GM12874 (cell line): ENCODE results near the gene APOL1.

ENCODE experiments used
- TF ChIP-seq, protein P1 (sequence below): IDR thresholded peaks from 2 replicates; pipeline ENCODE4 v1.5.1; 2011; ENCODE audit warnings: low read depth, mild to moderate bottlenecking, control low read depth, low read length, moderate library complexity; ENCODE audit not compliant: insufficient read depth

APOL1 gene

DNA sequence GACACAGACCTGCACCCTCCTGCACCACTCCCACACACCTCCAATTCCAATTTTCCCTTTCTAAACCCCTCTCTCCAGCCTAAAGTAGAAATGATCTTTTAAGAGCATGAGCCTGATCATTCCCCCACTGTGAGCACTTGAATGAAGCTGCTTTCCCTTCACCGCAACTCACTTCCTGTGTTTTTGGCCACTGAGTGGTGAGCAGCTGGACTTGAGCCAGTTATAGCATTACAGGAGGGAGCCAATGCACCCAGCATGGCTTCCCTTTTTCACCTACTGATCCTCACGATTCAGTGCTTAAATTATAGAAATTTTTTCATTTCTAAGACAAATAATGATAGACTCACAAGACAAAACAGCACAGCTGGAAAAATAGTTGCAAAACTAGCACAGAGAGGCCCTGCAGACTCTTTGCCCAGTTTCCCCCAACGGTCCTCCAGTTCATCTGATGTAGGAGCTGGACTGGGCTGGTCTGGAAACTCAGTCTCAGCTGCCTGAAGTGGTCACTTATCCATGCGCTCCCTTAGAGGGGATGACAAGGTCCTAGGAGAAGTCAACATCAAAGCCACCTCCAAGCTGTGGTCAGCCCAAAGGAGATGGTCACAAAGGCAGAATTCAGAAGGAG, 41.6 kb upstream of the APOL1 start:
- TF ChIP-seq, protein P1, sequence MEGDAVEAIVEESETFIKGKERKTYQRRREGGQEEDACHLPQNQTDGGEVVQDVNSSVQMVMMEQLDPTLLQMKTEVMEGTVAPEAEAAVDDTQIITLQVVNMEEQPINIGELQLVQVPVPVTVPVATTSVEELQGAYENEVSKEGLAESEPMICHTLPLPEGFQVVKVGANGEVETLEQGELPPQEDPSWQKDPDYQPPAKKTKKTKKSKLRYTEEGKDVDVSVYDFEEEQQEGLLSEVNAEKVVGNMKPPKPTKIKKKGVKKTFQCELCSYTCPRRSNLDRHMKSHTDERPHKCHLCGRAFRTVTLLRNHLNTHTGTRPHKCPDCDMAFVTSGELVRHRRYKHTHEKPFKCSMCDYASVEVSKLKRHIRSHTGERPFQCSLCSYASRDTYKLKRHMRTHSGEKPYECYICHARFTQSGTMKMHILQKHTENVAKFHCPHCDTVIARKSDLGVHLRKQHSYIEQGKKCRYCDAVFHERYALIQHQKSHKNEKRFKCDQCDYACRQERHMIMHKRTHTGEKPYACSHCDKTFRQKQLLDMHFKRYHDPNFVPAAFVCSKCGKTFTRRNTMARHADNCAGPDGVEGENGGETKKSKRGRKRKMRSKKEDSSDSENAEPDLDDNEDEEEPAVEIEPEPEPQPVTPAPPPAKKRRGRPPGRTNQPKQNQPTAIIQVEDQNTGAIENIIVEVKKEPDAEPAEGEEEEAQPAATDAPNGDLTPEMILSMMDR: no peak

DNA sequence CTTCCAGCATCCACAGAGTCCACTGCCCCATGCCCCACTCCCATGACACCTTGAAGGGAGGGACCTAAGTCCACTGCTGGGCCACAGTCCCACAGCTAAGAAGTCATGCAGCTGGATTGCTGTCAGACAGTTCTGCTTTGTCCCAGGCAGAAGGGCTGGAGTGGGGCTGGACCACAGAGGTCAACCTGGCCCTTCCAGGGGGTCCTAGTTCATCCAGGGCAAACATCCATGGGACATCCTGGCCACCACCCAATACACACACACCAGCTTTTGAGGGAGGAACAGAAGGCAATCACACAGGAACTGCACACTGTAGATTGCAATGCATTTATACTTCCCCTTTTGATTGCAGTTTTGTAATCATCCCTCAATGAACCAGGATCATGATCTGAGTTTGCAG, 40.0 kb upstream of the APOL1 start:
- TF ChIP-seq, protein P1: no peak

DNA sequence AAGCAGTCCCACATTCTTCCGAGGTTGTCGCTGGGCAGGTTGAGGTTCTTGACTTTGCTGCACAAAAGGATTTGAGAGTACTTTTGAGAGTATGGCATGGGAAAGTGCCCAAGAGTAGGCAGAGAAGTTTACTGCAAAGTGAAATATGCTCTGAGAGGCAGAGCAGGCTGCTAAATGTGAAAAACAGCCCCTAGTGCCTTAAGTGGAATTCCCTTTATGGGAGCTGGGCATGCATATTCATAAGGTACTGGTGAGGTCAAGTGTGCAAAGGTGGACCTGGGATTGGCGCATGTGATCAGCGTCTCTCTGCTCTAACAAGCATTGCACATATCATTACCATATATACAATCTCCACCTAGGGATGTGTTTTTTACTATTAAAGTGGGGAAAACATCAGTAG, 39.3 kb upstream of the APOL1 start:
- TF ChIP-seq, protein P1: no peak

DNA sequence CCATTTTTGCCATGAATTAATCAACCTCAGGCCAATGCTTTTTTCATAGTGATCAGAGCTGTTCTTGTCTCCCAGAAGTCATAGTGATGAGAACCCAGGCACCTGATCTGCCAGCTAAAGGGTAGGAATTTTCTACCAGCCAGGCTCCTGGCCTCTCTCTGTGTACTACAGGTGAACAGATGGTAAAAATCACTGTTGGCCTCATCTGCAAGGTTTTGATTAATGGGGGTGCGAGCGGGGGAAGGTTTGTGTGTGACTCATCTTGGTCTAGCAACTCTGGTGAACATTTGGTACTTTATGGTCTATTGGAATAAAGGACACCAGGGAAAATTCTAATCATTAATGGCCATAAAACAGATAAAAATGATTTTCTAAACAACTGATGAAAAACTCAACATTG, 37.0 kb upstream of the APOL1 start:
- TF ChIP-seq, protein P1: no peak

DNA sequence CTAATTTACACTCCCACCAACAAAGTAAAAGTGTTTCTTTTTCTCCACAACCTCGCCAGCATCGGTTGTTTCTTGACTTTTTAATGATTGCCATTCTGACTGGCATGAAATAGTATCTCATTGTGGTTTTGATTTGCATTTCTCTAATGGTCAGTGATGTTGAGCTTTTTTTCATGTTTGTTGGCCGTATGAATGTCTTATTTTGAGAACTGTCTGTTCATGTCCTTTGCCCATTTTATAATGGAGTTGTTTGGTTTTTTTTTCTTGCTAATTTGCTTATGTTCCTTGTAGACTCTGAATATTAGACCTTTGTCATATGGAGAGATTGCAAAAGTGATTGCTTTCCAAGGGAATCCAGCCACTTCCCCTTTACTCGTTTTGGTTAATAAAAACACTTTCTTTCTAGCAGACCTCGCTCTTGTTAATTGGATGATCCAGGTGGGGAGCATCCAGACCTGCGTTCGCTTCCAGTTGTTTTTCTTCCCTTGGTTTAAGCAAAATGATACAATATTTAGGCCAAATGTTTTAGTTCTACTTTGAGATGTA, 34.2 kb upstream of the APOL1 start:
- TF ChIP-seq, protein P1: no peak

DNA sequence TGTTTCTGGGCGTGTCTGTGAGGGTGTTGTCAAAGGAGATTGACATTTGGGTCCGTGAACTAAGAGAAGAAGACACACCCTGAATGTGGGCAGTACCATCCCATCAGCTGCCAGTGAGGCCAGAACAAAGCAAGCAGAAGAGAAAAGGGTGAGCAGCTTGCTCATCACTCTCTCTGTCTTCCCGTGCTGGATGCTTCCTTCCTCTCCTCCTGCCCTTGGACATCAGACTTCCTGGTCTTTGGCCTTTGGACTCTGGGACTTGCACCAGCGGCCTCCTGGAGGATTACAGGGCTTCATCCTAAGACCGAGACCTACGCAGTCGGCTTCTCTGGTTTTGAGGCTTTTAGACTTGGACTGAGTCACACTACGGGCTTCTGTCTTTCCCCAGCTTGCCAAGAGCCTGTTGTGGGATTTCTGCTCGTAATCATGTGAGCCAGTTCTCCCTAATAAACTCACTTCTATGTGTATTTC, 32.4 kb upstream of the APOL1 start:
- TF ChIP-seq, protein P1: no peak

DNA sequence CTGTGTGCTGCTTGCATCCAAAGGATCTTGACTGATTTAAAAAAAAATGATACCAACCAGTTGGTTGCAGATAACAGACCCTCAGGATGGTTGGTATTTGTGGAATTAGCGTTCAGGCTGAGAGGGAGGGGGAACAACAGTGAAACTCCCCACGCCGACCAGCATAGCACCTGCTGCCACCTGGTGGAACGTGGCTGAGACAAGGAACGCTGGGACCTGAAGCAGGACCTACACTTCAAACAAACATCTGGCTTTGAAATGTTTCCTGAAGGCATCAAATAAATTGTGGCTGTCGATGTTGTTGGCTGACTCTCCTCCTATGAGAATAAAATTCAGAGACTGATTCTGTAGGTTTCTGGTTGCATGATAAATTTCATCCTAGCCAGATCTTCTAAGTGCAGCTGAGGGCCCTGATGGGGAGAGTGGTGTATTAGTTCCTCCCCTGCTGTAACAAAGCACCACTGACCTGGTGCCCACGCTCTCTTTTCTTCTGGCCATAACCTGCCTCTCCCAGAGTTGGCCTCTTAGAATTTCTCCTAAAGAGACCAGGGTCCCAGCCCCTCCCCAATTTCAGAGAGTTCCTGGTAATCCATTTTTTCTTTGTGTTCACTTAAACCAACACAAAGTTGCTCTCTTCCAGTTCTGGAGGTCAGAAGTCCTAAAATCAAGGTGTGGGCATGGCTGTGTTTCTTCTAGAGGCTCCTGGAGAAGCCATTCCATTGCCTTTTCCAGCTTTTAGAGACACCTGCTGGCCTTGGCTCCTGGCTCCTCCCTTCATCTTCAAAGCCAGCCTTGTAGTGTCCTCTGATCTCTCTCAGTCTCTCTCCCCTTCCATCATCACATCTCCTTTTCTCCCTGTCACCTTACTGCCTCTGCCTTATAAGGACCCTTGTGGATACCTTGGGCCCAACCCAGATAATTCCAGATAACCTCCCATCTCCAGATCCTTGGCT, 30.9 kb upstream of the APOL1 start:
- TF ChIP-seq, protein P1: peak; percentile 80
